OCI-LY1 (cell line): ENCODE measurements around the gene UVSSA.

ENCODE experiments used
- CTCF ChIP-seq: fragments of 200-600 bp; sonication (generic), shearing (Covaris generic); IDR thresholded peaks from 2 replicates; pipeline ENCODE4 v1.5.1; 2017; ENCODE audit warnings: mild to moderate bottlenecking, antibody characterized with exemption, low read length, moderate library complexity, mixed read lengths
- EZH2 ChIP-seq: fragments of 200-600 bp; sonication (generic), shearing (Covaris generic); IDR thresholded peaks from 2 replicates; pipeline ENCODE4 v1.8.0; 2017; ENCODE audit warnings: borderline replicate concordance, mixed run types, mild to moderate bottlenecking, antibody characterized with exemption, low read length, moderate library complexity, mixed read lengths

GRCh38 chr4:1350169-1350520, 3.1 kb downstream of the UVSSA start:
- TF ChIP-seq CTCF (no peak), EZH2 (no peak)
